ENCODE results near the gene SLIT1.

SLIT1 gene

DNA sequence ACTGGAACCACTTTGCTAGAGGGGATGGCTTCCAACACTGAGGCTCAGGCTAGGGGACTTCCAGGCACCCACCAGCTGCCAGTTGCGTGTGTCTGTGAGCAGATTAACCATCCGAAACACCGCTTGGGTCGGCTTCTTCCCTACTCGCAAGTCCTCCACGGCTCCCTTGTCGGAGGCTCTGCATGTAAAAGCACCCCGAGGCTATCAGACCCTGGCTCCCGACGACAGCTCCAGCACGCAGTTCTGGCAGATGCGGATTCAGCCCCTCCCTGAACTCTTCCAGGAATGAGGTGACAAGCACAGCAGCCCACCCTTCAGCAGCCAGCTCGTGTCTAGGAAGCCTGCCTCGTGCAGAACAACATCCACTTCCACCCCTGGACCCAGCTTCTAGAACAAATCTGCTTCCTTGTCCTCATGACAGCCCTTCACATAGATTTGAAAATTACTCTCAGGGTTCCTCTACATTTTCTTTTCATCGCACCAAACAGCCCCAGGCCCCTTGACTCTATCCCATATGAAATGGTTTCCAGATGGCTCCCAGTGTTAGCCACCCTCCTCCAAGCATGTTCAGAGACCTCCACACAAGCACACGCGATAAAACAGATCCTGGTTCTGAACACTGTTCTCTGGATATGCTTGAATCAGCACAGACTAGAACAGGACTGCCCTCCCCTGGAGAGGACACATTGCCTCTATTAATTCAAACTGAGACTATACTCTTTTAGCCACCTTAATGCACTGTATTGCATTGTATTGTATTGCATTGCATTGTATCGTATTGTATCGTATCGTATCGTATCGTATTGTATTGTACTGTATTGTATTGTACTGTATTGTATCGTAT lies 44.6 kb downstream of the SLIT1 start:
- no peak for DNase-seq (ENCODE audit: extremely low read depth in 1 of 2, low read depth in 1 of 2)

DNA sequence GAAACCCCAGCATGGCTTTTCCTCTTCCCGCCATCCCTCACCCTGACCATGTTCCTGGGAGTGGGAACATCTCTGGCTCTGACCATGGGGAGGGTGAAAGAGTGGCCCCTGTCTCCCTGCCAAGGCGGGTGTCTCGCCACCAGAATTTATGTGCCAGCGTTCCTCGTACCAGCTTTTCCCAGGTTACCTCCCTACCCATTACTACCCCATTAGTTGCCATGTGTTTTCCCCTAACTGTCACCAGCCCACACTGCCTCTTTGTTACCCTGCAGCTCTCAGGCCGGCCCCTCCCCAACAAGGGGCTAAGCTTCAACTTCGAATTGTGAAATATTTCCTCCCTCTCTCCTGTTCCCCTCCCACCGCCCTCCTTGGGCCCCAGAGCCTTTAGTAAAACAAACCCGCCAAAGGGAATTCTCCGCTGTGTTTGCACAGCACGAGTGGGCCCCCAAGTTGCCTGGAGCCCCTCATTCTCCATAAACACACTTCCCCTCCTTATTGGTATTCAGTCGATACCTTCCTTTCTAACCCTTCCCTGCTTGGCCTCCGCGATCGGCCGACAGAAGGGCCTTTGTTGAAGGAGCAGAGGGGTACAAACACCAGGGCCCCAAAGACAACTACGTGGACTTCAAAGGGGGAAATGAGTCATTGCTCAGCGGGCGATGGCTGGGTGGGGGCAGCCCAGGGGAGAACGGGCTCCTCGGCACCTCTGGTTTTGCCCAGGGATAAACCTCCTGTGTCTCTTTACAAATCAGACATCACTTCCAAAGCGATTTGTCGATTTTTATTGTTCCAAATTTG lies 45.5 kb downstream of the SLIT1 start:
- DNase-seq (ENCODE audit: extremely low read depth in 1 of 2, low read depth in 1 of 2): no peak

DNA sequence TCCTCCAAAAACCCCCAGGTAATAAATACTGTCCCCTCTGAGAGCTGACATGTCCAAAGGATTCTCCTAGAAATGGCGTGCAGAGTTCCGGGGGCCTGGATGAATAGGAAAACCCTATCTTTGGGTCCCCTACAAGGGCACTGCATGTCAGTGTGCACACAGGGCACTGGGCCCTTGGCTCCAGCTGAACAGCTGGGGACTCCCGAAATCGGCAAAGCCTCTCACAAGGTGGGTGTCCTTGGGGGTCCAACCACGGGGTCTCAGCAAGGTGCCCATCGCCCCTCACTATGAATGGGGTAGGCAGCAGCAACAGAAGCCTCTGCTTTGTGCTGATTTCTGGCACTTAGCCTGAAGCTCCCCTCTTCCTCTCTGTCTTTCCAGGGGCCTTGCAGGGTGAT lies 46.1 kb downstream of the SLIT1 start:
- DNase-seq (ENCODE audit: extremely low read depth in 1 of 2, low read depth in 1 of 2): no peak

GRCh38 chr10:97138846-97139245 lies 46.9 kb downstream of the SLIT1 start:
- DNase-seq (ENCODE audit: extremely low read depth in 1 of 2, low read depth in 1 of 2): no peak

- DNase-seq (ENCODE audit: extremely low read depth in 1 of 2, low read depth in 1 of 2): no peak
Observed at GRCh38 chr10:97138174-97138573, 47.6 kb downstream of the SLIT1 start.

- no peak for DNase-seq (ENCODE audit: extremely low read depth in 1 of 2, low read depth in 1 of 2)
Observed at GRCh38 chr10:97136756-97137155, 49.0 kb downstream of the SLIT1 start.

GRCh38 chr10:97135464-97135863 lies 50.3 kb downstream of the SLIT1 start:
- DNase-seq (ENCODE audit: extremely low read depth in 1 of 2, low read depth in 1 of 2): no peak

GRCh38 chr10:97134983-97135382 lies 50.8 kb downstream of the SLIT1 start:
- DNase-seq (ENCODE audit: extremely low read depth in 1 of 2, low read depth in 1 of 2): no peak

- no peak for DNase-seq (ENCODE audit: extremely low read depth in 1 of 2, low read depth in 1 of 2)
Observed at GRCh38 chr10:97134110-97134509, 51.6 kb downstream of the SLIT1 start.

DNA sequence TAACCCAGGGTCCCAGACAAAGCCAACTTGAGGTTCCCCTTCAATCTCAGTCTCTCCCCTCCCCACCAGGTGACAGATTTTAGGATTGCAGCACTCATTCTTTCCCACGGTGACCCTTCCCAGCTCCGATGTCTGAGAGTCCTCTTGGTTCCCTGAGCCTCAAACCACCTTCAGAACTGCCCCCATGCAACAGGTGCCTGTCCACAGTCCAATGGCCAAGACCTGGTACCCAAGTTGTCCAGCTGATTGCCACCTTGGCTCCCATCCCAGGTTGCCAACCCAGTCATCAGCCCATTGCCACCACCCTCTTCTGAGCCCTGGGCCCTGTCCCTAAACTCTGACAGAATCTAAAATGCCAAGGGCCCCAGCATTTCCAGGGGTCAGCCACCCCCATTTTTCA lies 53.5 kb downstream of the SLIT1 start:
- no peak for DNase-seq (ENCODE audit: extremely low read depth in 1 of 2, low read depth in 1 of 2)

- no peak for DNase-seq (ENCODE audit: extremely low read depth in 1 of 2, low read depth in 1 of 2)
Observed at GRCh38 chr10:97131666-97132065, 54.1 kb downstream of the SLIT1 start.

DNA sequence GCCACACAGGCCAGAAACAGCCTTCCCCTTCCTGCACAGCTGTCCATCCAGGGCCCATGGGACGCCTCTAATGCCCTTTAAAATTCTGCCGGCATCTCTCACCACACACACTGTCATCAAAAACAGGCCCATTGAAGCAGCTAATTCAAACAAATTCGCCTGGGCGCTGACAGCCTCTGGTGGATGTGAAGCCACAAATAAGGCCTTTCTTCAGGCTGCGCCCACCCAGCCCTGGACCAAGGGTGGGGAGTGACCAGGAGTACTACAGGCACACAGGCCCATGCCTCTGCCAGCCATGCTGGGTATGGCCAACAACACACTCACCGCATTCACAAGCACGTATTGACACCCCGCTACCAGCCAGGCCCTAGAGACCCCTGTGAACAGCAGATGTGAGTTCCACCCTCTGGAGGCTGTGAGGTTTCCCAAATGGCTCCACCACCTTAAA lies 54.6 kb downstream of the SLIT1 start:
- DNase-seq (ENCODE audit: extremely low read depth in 1 of 2, low read depth in 1 of 2): no peak

- DNase-seq (ENCODE audit: extremely low read depth in 1 of 2, low read depth in 1 of 2): no peak
Observed at GRCh38 chr10:97129666-97130065, 56.1 kb downstream of the SLIT1 start.

GRCh38 chr10:97128516-97129154 lies 57.1 kb downstream of the SLIT1 start:
- DNase-seq (ENCODE audit: extremely low read depth in 1 of 2, low read depth in 1 of 2): no peak

DNA sequence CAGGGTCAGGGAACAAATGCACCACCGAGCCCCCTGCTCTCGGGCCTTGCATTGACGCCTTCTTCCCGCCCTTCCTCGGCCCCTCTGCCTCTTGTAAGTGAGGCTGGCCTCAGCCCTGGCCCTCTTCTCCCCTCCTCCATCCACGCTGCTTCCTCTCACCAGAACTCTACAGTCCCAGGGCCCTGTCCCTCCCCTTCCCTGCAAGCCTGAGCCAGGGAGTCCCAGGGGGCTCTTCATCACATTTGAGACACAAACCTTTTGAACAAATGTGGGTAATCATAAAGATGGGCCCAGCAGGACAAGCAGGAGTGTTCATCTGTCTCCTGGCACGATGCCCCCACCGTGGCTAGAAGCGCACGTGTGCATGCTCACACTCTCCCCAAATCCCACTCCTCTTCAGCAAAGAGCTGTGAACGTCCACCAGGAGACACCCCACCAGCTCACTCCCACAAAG lies 57.7 kb downstream of the SLIT1 start:
- no peak for DNase-seq (ENCODE audit: extremely low read depth in 1 of 2, low read depth in 1 of 2)

DNA sequence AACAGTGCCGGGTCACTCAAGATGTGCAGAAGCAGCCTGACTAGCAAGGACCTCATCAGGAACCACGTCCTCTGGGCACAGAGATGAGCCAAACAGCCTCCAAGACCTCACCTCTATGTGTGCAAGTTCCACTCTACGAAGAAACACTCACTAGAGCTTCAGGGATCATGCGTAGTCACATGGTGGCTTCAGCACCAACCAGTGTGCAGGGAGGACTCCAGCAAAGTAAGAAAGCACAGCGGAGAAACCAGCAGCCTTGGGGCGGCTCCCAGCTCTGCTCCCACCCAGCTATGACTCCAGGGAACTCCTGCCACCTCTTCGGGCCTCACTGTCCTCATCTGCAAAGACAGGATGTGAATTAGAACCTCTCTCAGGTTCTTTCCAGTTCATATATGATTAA lies 58.2 kb downstream of the SLIT1 start:
- DNase-seq (ENCODE audit: extremely low read depth in 1 of 2, low read depth in 1 of 2): no peak

DNA sequence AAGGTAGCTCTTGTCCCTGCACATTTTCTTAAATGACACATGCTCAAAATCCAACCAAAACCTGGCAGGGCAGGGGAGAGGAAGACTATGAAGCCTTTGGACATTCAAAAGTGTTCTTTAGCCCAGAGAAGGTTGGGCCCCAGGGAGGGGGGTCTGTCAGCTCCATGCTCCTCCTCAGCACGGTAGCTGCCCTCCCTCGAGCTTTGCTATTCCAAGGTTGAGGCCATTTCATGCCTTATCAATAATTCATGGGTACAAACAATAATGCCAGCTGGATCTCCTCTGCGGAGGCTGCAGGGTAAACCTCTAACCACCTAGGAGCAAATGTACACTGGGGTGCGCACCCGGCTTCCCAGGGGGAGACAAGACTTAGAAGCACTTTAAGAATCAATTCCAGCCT lies 61.5 kb downstream of the SLIT1 start:
- no peak for DNase-seq (ENCODE audit: extremely low read depth in 1 of 2, low read depth in 1 of 2)

DNA sequence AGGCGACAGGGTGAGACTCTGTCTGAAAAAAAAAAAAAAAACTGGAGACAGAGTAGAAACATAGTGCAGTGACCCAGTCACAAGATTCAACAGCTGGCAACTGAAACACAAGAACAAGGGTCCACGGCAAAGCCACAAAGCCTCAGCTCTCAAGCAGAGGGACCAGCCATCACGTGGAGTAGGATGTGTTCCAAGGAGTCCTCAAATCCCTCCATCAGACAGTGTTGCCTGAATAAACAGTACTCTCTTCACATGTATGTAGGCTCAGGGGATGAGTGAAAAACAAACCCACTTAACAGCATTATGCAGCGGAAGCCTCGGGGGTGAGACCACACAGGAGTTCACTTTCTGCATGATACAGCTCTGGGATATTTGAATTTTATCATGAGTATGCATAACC lies 62.0 kb downstream of the SLIT1 start:
- no peak for DNase-seq (ENCODE audit: extremely low read depth in 1 of 2, low read depth in 1 of 2)

GRCh38 chr10:97121041-97121440 lies 64.7 kb downstream of the SLIT1 start:
- no peak for DNase-seq (ENCODE audit: extremely low read depth in 1 of 2, low read depth in 1 of 2)

DNA sequence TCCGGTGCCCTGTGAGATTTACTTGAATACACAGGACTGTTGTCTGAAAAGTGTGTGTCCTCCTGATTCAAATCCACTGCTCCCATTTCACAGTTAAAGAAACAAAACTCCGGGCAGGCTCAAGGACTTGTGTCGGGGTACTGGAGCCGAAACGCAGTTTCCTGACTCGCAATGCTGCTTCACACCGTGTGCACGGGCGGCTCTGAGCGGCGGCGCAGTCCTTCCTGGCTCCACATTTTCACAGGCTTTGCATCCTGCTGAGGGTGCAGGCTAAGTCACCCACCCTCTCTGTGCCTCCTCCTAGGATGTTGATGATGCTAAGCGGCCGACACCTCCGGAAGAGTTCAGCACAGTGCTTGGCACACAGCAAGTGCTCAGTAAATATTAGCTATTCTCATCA lies 65.4 kb downstream of the SLIT1 start:
- no peak for DNase-seq (ENCODE audit: extremely low read depth in 1 of 2, low read depth in 1 of 2)

- DNase-seq (ENCODE audit: extremely low read depth in 1 of 2, low read depth in 1 of 2): no peak
Observed at GRCh38 chr10:97119058-97119745, 66.6 kb downstream of the SLIT1 start.

Measured in activated CD8-positive, alpha-beta memory T cell treated with anti-CD3 and anti-CD28 coated beads for 1 hour (primary cell).